HG02973 (cell line): ENCODE data around the gene SREBF1.

Experiments used
- ATAC-seq: cut with Tn5 transposase; IDR thresholded peaks from one replicate; pipeline ENCODE4 v1.9.1; 2021; ENCODE audit warnings: moderate library complexity; ENCODE audit not compliant: unreplicated experiment

SREBF1 gene

GRCh38 chr17:17826342-17826713, 10.5 kb downstream of the SREBF1 start:
- no peak for ATAC-seq

GRCh38 chr17:17824783-17825614, 11.8 kb downstream of the SREBF1 start:
- ATAC-seq = no peak

GRCh38 chr17:17824119-17824782, 12.5 kb downstream of the SREBF1 start:
- no peak for ATAC-seq

- ATAC-seq = peak; percentile 70
Measured at GRCh38 chr17:17823433-17824118, 13.2 kb downstream of the SREBF1 start.

GRCh38 chr17:17822616-17823015, 14.2 kb downstream of the SREBF1 start:
- no peak for ATAC-seq

GRCh38 chr17:17822189-17822588, 14.6 kb downstream of the SREBF1 start:
- no peak for ATAC-seq

GRCh38 chr17:17820463-17821158, 16.2 kb downstream of the SREBF1 start:
- ATAC-seq = no peak

GRCh38 chr17:17820046-17820445, 16.7 kb downstream of the SREBF1 start:
- ATAC-seq = no peak

GRCh38 chr17:17819561-17819995, 17.2 kb downstream of the SREBF1 start:
- peak; percentile 38 for ATAC-seq

GRCh38 chr17:17819111-17819510, 17.7 kb downstream of the SREBF1 start:
- ATAC-seq = no peak

- ATAC-seq = no peak
Measured at GRCh38 chr17:17818088-17818526, 18.7 kb downstream of the SREBF1 start.

- ATAC-seq = no peak
Measured at GRCh38 chr17:17817552-17817947, 19.2 kb downstream of the SREBF1 start.

GRCh38 chr17:17816831-17817551, 19.8 kb downstream of the SREBF1 start:
- ATAC-seq = no peak

GRCh38 chr17:17816240-17816814, 20.5 kb downstream of the SREBF1 start:
- no peak for ATAC-seq

GRCh38 chr17:17815436-17816200, 21.2 kb downstream of the SREBF1 start:
- ATAC-seq = no peak

GRCh38 chr17:17815062-17815406, 21.8 kb downstream of the SREBF1 start:
- no peak for ATAC-seq

- ATAC-seq = no peak
Measured at GRCh38 chr17:17814162-17815061, 22.4 kb downstream of the SREBF1 start.

- ATAC-seq = no peak
Measured at GRCh38 chr17:17813725-17814095, 23.1 kb downstream of the SREBF1 start.
